Natural killer cell (primary cell): ENCODE data around the gene TBC1D24. TPM values are rescaled to one million over a fixed set of nuclear protein-coding genes. Genes with fewer than 3 reads are reported as not detected.

ENCODE experiments used
- ATAC-seq, 3 donors: fragments of 150-1000 bp in 2 of 3; fragments of 200-7000 bp in 1 of 3; cut with Tn5 transposase; 1 replicate in 1 of 3; 2 replicates in 2 of 3; pipeline ENCODE4 v1.10.0; 2021; ENCODE audit warnings: mild to moderate bottlenecking in 2 of 3, moderate library complexity in 2 of 3
- DNase-seq, 2 donors: peaks; one replicate each; pipeline versions ENCODE4 v3.0.0 to v3.0.0-alpha.2; 2013 to 2021; ENCODE audit warnings: mixed read lengths in 1 of 2
- H3K27ac ChIP-seq: one replicate; pipeline ENCODE4 v1.5.1; 2013; ENCODE audit warnings: mild to moderate bottlenecking, low read length
- H3K27me3 ChIP-seq: one replicate; pipeline ENCODE4 v1.6.1; 2013; ENCODE audit warnings: low read length; ENCODE audit not compliant: control insufficient read depth, insufficient read depth
- H3K36me3 ChIP-seq: one replicate; pipeline ENCODE4 v1.6.1; 2013; ENCODE audit warnings: low read length; ENCODE audit not compliant: control insufficient read depth, insufficient read depth
- H3K4me1 ChIP-seq: one replicate; pipeline ENCODE4 v1.6.1; 2013; ENCODE audit warnings: low read length; ENCODE audit not compliant: control insufficient read depth, insufficient read depth
- H3K4me3 ChIP-seq: one replicate; pipeline ENCODE4 v1.5.1; 2013; ENCODE audit warnings: low read length
- H3K9me3 ChIP-seq: one replicate; pipeline ENCODE4 v1.6.1; 2013; ENCODE audit warnings: low read length; ENCODE audit not compliant: control insufficient read depth, insufficient read depth
- H3K27ac Mint-ChIP-seq, 2 donors: one replicate each; pipeline ENCODE4 v1.8.0; 2022; ENCODE audit warnings: mild to moderate bottlenecking in 2 of 2, mixed read lengths in 2 of 2, moderate library complexity in 1 of 2
- H3K27me3 Mint-ChIP-seq, 2 donors: one replicate each; pipeline ENCODE4 v1.8.0; 2022; ENCODE audit warnings: low read depth in 2 of 2, mixed read lengths in 2 of 2
- H3K36me3 Mint-ChIP-seq: one replicate; pipeline ENCODE4 v1.8.0; 2022; ENCODE audit warnings: mixed read lengths
- H3K4me1 Mint-ChIP-seq, 2 donors: one replicate each; pipeline ENCODE4 v1.8.0; 2022; ENCODE audit warnings: mixed read lengths in 2 of 2
- H3K4me3 Mint-ChIP-seq: one replicate; pipeline ENCODE4 v1.8.0; 2022; ENCODE audit warnings: mild to moderate bottlenecking, moderate library complexity, mixed read lengths
- H3K9me3 Mint-ChIP-seq, 2 donors: one replicate each; pipeline ENCODE4 v1.8.0; 2022; ENCODE audit warnings: mixed read lengths in 2 of 2
- WGBS: methylation state at CpG from one replicate; pipeline ENCODE4 v1.1.7; 2013; ENCODE audit warnings: missing lambda C conversion rate; ENCODE audit not compliant: insufficient coverage; 5-methylcytosine and 5-hydroxymethylcytosine counted together
- intact Hi-C: fragments of 100-400 bp; cut with micrococcal nuclease; formaldehyde crosslinking; loops from one replicate; pipeline ENCODE4 v1.14.2; 2022
- total RNA-seq, 4 donors: library from RNA; stranded (reverse); fragments of 120-200 nt in 1 of 4; gene quantifications; one replicate each; pipeline versions ENCODE4 v1.2.3 to v1.2.4, GENCODE V29; 2013 to 2022
- TF ChIP-seq, protein P1 (sequence below): fragments of 200-600 bp; IDR thresholded peaks from one replicate; pipeline ENCODE4 v1.8.0; 2022; ENCODE audit warnings: antibody characterized with exemption

TBC1D24 gene
- total RNA-seq = 10 to 100 TPM in 2 of 3 donors, 1 to 10 TPM in 1; 7.2 to 13.0 (median 10.9) TPM
- total RNA-seq (2013) = 6.2 TPM

DNA sequence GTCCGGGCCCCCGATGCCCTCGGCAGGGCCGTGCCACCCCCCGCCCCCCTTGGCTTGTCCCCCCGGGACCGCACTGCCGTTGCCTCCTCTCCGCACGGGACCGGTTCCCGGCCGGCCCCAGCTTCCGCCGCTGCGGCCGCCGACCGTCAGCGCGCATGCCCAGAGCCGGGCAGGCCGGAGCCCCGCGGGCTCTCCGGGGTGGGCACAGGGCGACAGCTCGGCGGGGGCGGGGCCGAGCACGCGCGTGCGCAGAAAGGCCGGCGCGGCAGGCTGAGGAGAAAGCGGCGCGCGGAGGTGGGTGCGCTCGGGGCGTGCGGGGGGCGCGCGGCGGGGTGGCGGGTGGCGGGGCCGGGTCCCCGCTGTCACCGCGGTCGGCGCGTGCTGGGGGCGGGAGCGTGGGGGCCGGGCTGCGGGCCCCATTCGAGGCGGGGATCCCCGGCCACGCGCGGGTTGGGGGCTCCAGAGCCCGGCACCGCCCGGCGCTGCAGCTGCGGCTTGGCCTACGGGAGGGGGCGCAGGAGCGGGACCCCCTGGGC lies at the start of gene TBC1D24:
TSS of gene TBC1D24 (plus strand) at position 251 of the 536 bp plus-strand sequence. CDS start 21,022 bp downstream, outside the sequence.
- Histone ChIP-seq H3K4me3 (peak within 1 kb of the TSS; percentile 63), H3K4me1 (peaks cover 28% of the 10 kb centered on the region), H3K36me3 (no peaks in the 10 kb centered on the region), H3K27me3 (peaks cover 26% of the 10 kb centered on the region), H3K9me3 (no peaks in the 10 kb centered on the region), H3K27ac (peak within 1 kb of the TSS; percentile 63)
- TF ChIP-seq, protein P1, sequence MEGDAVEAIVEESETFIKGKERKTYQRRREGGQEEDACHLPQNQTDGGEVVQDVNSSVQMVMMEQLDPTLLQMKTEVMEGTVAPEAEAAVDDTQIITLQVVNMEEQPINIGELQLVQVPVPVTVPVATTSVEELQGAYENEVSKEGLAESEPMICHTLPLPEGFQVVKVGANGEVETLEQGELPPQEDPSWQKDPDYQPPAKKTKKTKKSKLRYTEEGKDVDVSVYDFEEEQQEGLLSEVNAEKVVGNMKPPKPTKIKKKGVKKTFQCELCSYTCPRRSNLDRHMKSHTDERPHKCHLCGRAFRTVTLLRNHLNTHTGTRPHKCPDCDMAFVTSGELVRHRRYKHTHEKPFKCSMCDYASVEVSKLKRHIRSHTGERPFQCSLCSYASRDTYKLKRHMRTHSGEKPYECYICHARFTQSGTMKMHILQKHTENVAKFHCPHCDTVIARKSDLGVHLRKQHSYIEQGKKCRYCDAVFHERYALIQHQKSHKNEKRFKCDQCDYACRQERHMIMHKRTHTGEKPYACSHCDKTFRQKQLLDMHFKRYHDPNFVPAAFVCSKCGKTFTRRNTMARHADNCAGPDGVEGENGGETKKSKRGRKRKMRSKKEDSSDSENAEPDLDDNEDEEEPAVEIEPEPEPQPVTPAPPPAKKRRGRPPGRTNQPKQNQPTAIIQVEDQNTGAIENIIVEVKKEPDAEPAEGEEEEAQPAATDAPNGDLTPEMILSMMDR = no peak
- WGBS = under 1% methylated on average over 77 of the region's 77 CpGs
- H3K4me1 Mint-ChIP-seq = peaks cover 12 to 18% of the 10 kb centered on the region in 2 donors
- intact Hi-C loops = no loop called here
- peak within 1 kb of the TSS; percentile 86 for H3K4me3 Mint-ChIP-seq
- ATAC-seq = peak; percentile 76 to 87 (median 79)
- no peaks in the 10 kb centered on the region for H3K36me3 Mint-ChIP-seq
- DNase-seq = peak; percentile 85 to 87
- peak within 1 kb of the TSS; percentile 36 to 61 for H3K27ac Mint-ChIP-seq
- H3K27me3 Mint-ChIP-seq = peaks cover 6 to 11% of the 10 kb centered on the region in 2 donors
- H3K9me3 Mint-ChIP-seq = no peaks in the 10 kb centered on the region

DNA sequence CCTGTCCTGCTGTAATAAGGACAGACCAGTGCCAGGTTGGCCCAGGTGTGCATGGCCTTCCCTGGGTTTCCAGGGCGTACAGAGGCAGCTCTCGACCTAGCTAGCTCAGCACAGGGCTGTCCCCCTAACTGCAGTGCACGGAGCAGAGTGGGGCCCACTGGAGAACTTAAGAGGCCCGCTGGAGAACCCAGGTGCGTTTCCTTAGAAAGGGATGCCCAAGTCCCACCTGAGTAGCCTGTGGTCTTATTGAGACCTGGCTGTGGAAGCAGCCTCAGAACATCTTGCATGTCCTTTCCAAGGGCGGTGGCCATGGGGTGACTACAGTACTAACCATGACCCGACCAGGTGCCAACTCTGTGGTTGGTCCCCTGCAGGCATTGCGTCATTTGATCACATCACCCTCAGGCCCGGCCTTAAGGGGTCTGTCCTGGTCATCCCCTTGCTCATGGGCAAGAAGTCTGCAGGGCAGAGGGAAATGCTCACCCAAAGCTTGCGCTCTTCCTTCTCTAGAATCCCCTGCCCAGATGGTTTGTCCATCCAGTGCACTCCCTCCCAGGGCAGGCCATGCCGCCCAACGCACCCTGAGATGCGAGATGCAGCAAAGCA lies 49.0 kb upstream of the TBC1D24 start:
- H3K36me3 ChIP-seq = no peaks in the 10 kb centered on the region
- TF ChIP-seq, protein P1 = no peak
- no peaks in the 10 kb centered on the region for H3K9me3 ChIP-seq
- Mint-ChIP-seq H3K27ac (no peak overlapping the region), H3K4me3 (no peak overlapping the region), H3K9me3 (no peaks in the 10 kb centered on the region), H3K4me1 (peaks cover 26 to 37% of the 10 kb centered on the region in 2 donors), H3K27me3 (no peaks in the 10 kb centered on the region), H3K36me3 (no peaks in the 10 kb centered on the region)
- no peak overlapping the region for H3K27ac ChIP-seq
- intact Hi-C loops = no loop called here
- H3K27me3 ChIP-seq = no peaks in the 10 kb centered on the region
- no peak for DNase-seq
- no peak overlapping the region for H3K4me3 ChIP-seq
- no peak for ATAC-seq
- peaks cover 37% of the 10 kb centered on the region for H3K4me1 ChIP-seq
- WGBS = 92% methylated on average over 13 of the region's 13 CpGs

DNA sequence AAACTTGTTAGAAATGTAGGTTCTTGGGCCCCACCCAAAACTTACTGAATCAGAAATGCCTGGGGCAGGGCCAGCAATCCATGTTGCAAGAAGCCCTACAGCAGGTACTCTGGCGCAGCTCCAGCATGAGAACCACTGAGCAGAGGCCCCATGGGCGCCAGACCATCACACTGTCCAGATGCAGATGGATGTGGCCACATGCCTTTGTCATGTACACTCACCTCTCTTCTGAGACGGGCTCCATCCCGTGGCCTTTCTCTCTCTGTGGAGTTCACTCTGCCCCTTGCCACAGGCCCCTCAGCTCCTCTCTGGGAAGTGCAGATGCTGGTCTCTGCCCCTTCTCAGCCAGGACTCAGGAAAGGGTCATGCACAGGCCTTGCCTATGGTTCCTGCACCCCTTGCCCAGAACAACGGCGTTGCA lies 48.0 kb upstream of the TBC1D24 start:
- no peak overlapping the region for H3K27ac Mint-ChIP-seq
- H3K9me3 Mint-ChIP-seq = no peaks in the 10 kb centered on the region
- Histone ChIP-seq H3K4me1 (peaks cover 33% of the 10 kb centered on the region), H3K9me3 (no peaks in the 10 kb centered on the region), H3K36me3 (no peaks in the 10 kb centered on the region), H3K27ac (no peak overlapping the region), H3K4me3 (no peak overlapping the region), H3K27me3 (no peaks in the 10 kb centered on the region)
- no peaks in the 10 kb centered on the region for H3K27me3 Mint-ChIP-seq
- DNase-seq (no peak), ATAC-seq (no peak)
- no peaks in the 10 kb centered on the region for H3K36me3 Mint-ChIP-seq
- WGBS = 94% methylated on average over 6 of the region's 6 CpGs
- peak overlapping the region; percentile 93 for H3K4me3 Mint-ChIP-seq
- TF ChIP-seq, protein P1 = no peak
- intact Hi-C loops = no loop called here
- peaks cover 26 to 32% of the 10 kb centered on the region in 2 donors for H3K4me1 Mint-ChIP-seq
